Measurements from ENCODE around the gene ZNF536. TPM values are rescaled to one million over a fixed set of nuclear protein-coding genes. Genes with fewer than 3 reads are reported as not detected.

ZNF536 gene
- total RNA-seq, 1 donor from 2014 or later: not detected

DNA sequence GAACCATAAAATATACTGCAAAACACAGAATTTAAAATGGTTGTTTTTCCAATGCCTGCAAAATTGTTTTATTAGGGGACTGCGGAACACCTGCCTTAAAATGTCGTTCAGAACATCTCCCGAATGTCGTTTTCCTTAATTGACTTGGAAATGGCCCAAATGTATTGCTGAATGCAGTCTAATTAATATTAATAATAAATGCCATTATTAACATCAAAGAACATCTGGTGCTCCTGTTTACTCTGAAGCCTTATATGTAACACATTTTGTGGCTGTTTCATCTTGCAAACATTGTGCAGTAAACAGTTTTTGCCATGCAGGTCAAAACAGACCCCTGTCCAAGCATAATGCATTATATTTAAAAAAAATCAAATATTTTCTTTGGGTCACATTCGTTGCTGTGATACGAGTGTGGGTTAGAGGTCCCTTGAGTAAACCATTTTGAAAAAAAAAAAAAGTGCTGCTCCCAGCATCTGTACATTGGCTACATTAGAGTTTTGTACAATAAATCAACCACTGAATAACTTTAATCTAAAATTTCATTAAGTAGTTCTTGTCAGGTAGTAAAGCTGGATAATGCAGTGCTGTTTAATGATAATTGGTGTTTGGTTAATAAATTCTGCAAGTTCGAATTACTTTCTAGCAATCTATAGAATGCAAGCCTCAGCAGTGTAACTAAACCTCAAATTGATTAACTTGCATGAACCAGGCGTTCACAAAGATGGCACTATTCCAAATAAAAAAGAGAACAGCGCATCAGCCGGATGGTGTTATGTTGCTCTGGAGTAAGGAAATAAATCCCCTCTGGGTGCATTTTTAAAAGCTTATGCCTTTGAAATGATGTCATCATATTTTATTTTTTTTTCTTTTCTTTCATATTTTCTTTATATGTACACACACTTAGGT, 140.2 kb downstream of the ZNF536 start:
- no peak overlapping the region for H3K4me3 ChIP-seq (ENCODE audit: low read depth, low read length)
- FAIRE-seq (no peak), DNase-seq (ENCODE audit: low read depth) (peak; percentile 5)
- TF ChIP-seq CTCF (IDR thresholded peaks at IDR 0.05; ENCODE audit: insufficient read depth, low read length, severe bottlenecking): no peak
- H3K36me3 ChIP-seq (ENCODE audit: control insufficient read depth, insufficient read depth, low read length): no peaks in the 10 kb centered on the region
- no peaks in the 10 kb centered on the region for H3K27me3 ChIP-seq (ENCODE audit: control insufficient read depth, insufficient read depth, low read length)

GRCh38 chr19:30513082-30513411, 140.9 kb downstream of the ZNF536 start:
- DNase-seq (ENCODE audit: low read depth): no peak
- no peak overlapping the region for H3K4me3 ChIP-seq (ENCODE audit: low read depth, low read length)
- no peak for TF ChIP-seq CTCF (IDR thresholded peaks at IDR 0.05; ENCODE audit: insufficient read depth, low read length, severe bottlenecking)
- H3K36me3 ChIP-seq (ENCODE audit: control insufficient read depth, insufficient read depth, low read length): no peaks in the 10 kb centered on the region
- no peaks in the 10 kb centered on the region for H3K27me3 ChIP-seq (ENCODE audit: control insufficient read depth, insufficient read depth, low read length)
- no peak for FAIRE-seq

GRCh38 chr19:30516111-30516510, 143.9 kb downstream of the ZNF536 start:
- FAIRE-seq (no peak), DNase-seq (ENCODE audit: low read depth) (no peak)
- H3K4me3 ChIP-seq (ENCODE audit: low read depth, low read length): no peak overlapping the region
- no peaks in the 10 kb centered on the region for H3K27me3 ChIP-seq (ENCODE audit: control insufficient read depth, insufficient read depth, low read length)
- TF ChIP-seq CTCF (IDR thresholded peaks at IDR 0.05; ENCODE audit: insufficient read depth, low read length, severe bottlenecking): no peak
- no peaks in the 10 kb centered on the region for H3K36me3 ChIP-seq (ENCODE audit: control insufficient read depth, insufficient read depth, low read length)

- no peaks in the 10 kb centered on the region for H3K27me3 ChIP-seq (ENCODE audit: control insufficient read depth, insufficient read depth, low read length)
- no peak for TF ChIP-seq CTCF (IDR thresholded peaks at IDR 0.05; ENCODE audit: insufficient read depth, low read length, severe bottlenecking)
- no peak overlapping the region for H3K4me3 ChIP-seq (ENCODE audit: low read depth, low read length)
- no peaks in the 10 kb centered on the region for H3K36me3 ChIP-seq (ENCODE audit: control insufficient read depth, insufficient read depth, low read length)
- no peak for FAIRE-seq
- no peak for DNase-seq (ENCODE audit: low read depth)
Measured at GRCh38 chr19:30516531-30516930, 144.3 kb downstream of the ZNF536 start.

DNA sequence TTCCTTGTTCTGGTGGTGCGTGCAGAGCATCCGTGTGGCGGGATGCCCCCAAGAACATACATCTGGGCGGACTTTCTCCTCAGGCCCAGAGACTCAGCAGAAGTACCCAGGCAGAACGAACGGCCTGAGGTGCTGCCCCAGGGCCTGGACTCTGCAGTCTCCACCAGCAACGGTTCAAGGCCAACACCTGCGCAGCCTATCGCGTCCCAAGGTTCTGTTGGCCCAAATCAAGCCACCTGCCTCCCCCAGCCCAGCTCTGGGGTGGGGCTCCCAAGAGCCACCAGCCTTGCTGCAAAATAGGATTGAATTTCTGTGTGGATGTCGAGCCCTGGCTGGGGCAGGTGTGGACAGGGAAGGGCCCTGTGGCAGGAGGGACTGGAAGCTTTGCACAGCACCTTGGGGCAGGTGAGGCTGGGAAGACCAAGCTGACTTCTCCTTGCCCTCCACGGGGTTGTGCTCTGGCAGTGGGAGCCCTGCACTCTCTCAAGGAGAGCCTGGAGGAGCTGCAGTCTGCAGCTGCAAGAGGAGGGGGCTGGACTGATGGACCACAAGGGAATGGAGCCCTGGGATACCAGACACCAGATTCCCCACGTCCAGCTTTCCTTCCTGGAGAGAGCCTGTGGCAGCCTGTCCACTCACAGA, 146.9 kb downstream of the ZNF536 start:
- DNase-seq (ENCODE audit: low read depth): no peak
- no peak for TF ChIP-seq CTCF (IDR thresholded peaks at IDR 0.05; ENCODE audit: insufficient read depth, low read length, severe bottlenecking)
- Histone ChIP-seq H3K4me3 (ENCODE audit: low read depth, low read length) (no peak overlapping the region), H3K36me3 (ENCODE audit: control insufficient read depth, insufficient read depth, low read length) (no peaks in the 10 kb centered on the region), H3K27me3 (ENCODE audit: control insufficient read depth, insufficient read depth, low read length) (no peaks in the 10 kb centered on the region)
- FAIRE-seq: no peak

Data from bronchial epithelial cell (primary cell).